Measurements from ENCODE around the gene SIGLEC7. TPM values are rescaled to one million over a fixed set of nuclear protein-coding genes. Genes with fewer than 3 reads are reported as not detected.
"Not testable (repeated sequence)": the region's sequence is repeated elsewhere in the genome, so short reads cannot be mapped to it uniquely, and the experiment has no call there.

The SIGLEC7 gene
- polyA plus RNA-seq, 1 donor, result 1.8 TPM

DNA sequence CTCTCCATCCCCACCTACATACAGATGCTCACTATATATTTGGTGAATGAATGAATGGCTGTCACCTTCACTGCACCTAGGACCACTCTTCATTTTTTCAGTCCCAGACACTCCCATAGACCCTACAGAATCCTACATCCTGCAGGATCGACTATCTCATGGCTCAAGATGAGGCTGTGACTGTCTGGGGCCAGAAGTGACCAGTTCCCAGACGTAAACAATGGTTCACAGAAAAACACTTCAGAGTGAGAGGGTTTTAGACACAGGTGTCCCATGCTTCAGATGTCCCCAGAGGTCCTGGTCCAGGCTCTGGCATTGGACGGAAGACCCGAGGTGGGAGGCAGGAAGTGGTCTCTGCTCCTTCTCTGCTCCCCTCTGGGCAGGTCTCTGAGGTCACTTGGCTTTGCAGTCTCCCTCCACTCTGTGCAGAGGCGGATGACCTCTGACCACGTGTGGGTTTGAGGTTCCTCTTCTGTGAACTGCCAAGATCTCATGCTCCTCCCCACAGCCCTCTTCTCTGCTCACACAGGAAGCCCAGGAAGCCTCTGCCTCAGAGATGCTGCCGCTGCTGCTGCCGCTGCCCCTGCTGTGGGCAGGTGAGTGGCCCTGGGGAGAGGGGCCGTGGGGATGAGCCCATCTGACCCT, 24.9 kb downstream of the SIGLEC7 start:
- Histone ChIP-seq H3K36me3 (ENCODE audit: control insufficient read depth, insufficient read depth, low read length) (no peaks in the 10 kb centered on the region), H3K4me1 (ENCODE audit: control insufficient read depth, insufficient read depth, low read length) (no peaks in the 10 kb centered on the region), H3K27ac (ENCODE audit: low read length) (no peak overlapping the region), H3K4me3 (ENCODE audit: low read length) (no peak overlapping the region), H3K27me3 (ENCODE audit: control insufficient read depth, insufficient read depth, low read length) (no peaks in the 10 kb centered on the region), H3K9me3 (ENCODE audit: control insufficient read depth, low read depth, low read length) (no peaks in the 10 kb centered on the region)
- no CpG with 5 or more reads among the region's 9 CpGs for WGBS (ENCODE audit: insufficient coverage, low lambda C conversion rate)
- DNase-seq, result peak in 1 of 2 donors; percentile 23

DNA sequence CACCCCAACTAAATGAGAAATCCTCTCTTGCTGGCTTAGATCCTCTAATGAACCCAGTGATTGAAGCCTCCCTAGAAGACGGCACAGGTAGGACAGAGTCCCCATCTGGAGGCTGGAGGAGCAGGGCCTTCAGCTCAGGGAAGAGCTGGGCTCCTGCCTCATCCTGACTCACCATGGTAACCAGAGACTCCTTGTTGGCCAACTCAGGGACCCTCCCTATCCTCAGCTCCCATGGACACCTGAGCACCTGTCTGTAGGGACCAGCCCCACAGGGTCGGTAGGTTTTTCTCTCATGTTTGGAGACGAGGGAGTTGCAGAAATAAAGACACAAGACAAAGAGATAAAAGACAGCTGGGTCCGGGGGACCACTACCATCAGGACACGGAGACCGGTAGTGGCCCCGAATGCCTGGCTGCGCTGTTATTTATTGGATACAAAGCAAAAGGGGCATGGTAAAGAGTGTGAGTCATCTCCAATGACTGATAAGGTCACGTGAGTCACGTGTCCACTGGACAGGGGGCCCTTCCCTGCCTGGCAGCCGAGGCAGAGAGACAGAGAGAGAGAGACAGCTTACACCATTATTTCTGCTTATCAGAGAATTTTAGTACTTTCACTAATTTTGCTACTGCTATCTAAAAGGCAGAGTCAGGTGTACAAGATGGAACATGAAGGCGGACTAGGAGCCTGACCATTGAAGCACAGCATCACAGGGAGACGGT, 26.6 kb downstream of the SIGLEC7 start:
- H3K27ac ChIP-seq (ENCODE audit: low read length), result no peak overlapping the region
- no peaks in the 10 kb centered on the region for H3K27me3 ChIP-seq (ENCODE audit: control insufficient read depth, insufficient read depth, low read length)
- H3K36me3 ChIP-seq (ENCODE audit: control insufficient read depth, insufficient read depth, low read length), result no peaks in the 10 kb centered on the region
- no CpG with 5 or more reads among the region's 13 CpGs for WGBS (ENCODE audit: insufficient coverage, low lambda C conversion rate)
- no peak overlapping the region for H3K4me3 ChIP-seq (ENCODE audit: low read length)
- no peak for DNase-seq
- H3K4me1 ChIP-seq (ENCODE audit: control insufficient read depth, insufficient read depth, low read length), result no peaks in the 10 kb centered on the region
- no peaks in the 10 kb centered on the region for H3K9me3 ChIP-seq (ENCODE audit: control insufficient read depth, low read depth, low read length)

DNA sequence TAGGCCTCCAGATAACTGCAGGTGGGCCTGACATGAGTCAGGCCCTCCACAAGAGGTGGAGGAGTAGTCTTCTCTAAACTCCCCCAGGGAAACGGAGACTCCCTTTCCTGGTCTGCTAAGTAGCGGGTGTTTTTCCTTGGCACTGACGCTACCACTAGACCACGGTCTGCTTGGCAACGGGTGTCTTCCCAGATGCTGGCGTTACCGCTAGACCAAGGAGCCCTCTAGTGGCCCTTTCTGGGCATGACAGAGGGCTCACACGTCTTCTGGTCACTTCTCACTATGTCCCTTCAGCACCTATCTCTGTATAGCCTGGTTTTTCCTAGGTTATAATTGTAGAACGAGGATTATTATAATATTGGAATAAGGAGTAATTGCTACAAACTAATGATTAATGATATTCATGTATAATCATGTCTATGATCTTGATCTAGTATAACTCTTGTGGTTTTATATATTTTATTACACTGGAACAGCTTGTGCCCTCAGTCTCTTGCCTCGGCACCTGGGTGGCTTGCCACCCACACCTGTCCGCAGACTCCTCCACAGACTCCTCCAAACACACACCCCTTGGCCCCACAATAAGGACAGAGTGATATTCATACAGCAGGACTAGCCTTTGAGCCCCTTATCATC, 27.3 kb downstream of the SIGLEC7 start:
- not testable (repeated sequence) for H3K27ac ChIP-seq (ENCODE audit: low read length); H3K4me3 ChIP-seq (ENCODE audit: low read length); H3K4me1 ChIP-seq (ENCODE audit: control insufficient read depth, insufficient read depth, low read length); H3K9me3 ChIP-seq (ENCODE audit: control insufficient read depth, low read depth, low read length); H3K27me3 ChIP-seq (ENCODE audit: control insufficient read depth, insufficient read depth, low read length); H3K36me3 ChIP-seq (ENCODE audit: control insufficient read depth, insufficient read depth, low read length)
- 63% methylated on average over 4 of the region's 11 CpGs for WGBS (ENCODE audit: insufficient coverage, low lambda C conversion rate)
- peak in 1 of 2 donors; percentile 9 for DNase-seq

DNA sequence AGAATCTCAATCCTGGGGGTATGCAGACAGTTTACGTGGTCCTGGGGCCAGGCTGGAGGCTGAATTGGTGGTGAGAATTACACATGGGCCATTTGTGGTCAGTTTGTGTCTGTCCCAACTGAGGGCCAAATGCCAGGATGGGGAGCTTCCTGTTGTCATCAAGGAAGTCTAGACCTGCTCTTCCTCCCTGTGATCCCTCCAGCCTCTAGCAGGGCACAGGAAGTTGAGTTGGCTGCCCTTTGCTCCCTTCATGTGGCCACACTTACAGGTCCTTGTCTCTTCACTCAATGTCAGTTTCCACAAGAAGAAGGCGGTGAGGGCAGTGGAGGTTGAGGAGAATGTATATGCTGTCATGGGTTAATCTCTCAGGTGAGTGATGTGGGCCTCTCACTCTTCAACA, 30.1 kb downstream of the SIGLEC7 start:
- H3K4me3 ChIP-seq (ENCODE audit: low read length), result no peak overlapping the region

DNA sequence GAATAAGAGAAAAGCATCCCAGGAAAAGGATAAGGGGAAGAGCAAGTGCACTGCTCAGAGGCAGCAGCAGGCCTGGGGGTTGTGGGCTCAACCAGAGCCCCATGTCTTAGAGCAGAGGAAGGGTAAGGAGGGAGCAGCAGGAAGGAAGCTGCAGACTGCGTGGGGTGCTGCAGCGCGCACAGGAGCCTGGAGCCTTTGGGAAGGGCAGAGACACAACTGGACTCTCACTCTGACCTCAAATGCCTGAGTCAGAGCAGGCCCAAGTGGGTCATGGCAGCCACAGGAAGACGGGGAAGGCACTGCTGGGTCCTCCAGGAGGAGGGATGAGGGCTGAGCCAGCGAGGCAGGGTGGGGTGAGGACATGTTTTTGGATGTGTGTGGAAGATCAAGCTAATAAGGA, 31.6 kb downstream of the SIGLEC7 start:
- Histone ChIP-seq H3K9me3 (ENCODE audit: control insufficient read depth, low read depth, low read length) (no peaks in the 10 kb centered on the region), H3K4me1 (ENCODE audit: control insufficient read depth, insufficient read depth, low read length) (no peaks in the 10 kb centered on the region), H3K27me3 (ENCODE audit: control insufficient read depth, insufficient read depth, low read length) (no peaks in the 10 kb centered on the region), H3K4me3 (ENCODE audit: low read length) (no peak overlapping the region), H3K36me3 (ENCODE audit: control insufficient read depth, insufficient read depth, low read length) (no peaks in the 10 kb centered on the region), H3K27ac (ENCODE audit: low read length) (no peak overlapping the region)
- DNase-seq, result no peak
- WGBS (ENCODE audit: insufficient coverage, low lambda C conversion rate), result no CpG with 5 or more reads among the region's 5 CpGs

More for the DNA sequence above, 30.1 kb downstream of the SIGLEC7 start:
- DNase-seq, result no peak
- H3K4me1 ChIP-seq (ENCODE audit: control insufficient read depth, insufficient read depth, low read length), result no peaks in the 10 kb centered on the region
- H3K36me3 ChIP-seq (ENCODE audit: control insufficient read depth, insufficient read depth, low read length), result no peaks in the 10 kb centered on the region
- no peaks in the 10 kb centered on the region for H3K27me3 ChIP-seq (ENCODE audit: control insufficient read depth, insufficient read depth, low read length)
- H3K27ac ChIP-seq (ENCODE audit: low read length), result no peak overlapping the region
- H3K9me3 ChIP-seq (ENCODE audit: control insufficient read depth, low read depth, low read length), result no peaks in the 10 kb centered on the region
- no CpG with 5 or more reads among the region's 2 CpGs for WGBS (ENCODE audit: insufficient coverage, low lambda C conversion rate)

DNA sequence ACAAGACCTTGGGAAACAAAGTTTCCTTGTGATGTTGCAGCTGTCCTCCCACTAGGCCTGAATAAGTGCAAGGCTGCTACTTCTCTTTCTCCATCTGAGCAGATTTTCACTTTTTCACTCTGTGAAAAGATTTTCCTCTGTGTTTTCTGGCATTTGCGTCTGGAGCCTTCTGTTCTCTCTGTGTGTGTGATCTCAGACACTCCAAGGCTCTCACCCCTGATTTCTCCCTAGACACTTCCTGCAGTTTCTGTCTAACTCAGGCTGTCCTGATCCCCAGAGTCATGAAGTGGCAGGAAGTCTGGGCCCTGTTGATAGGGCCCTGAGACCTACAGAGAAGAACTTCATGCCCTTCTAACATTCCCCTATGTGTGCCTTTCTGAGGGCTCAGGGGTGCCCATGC, 37.2 kb downstream of the SIGLEC7 start:
- no peaks in the 10 kb centered on the region for H3K9me3 ChIP-seq (ENCODE audit: control insufficient read depth, low read depth, low read length)
- no peak overlapping the region for H3K4me3 ChIP-seq (ENCODE audit: low read length)
- peaks cover 3% of the 10 kb centered on the region for H3K27me3 ChIP-seq (ENCODE audit: control insufficient read depth, insufficient read depth, low read length)
- H3K36me3 ChIP-seq (ENCODE audit: control insufficient read depth, insufficient read depth, low read length), result no peaks in the 10 kb centered on the region
- no peak for DNase-seq
- H3K4me1 ChIP-seq (ENCODE audit: control insufficient read depth, insufficient read depth, low read length), result no peaks in the 10 kb centered on the region
- no CpG with 5 or more reads among the region's 1 CpG for WGBS (ENCODE audit: insufficient coverage, low lambda C conversion rate)
- H3K27ac ChIP-seq (ENCODE audit: low read length), result no peak overlapping the region

DNA sequence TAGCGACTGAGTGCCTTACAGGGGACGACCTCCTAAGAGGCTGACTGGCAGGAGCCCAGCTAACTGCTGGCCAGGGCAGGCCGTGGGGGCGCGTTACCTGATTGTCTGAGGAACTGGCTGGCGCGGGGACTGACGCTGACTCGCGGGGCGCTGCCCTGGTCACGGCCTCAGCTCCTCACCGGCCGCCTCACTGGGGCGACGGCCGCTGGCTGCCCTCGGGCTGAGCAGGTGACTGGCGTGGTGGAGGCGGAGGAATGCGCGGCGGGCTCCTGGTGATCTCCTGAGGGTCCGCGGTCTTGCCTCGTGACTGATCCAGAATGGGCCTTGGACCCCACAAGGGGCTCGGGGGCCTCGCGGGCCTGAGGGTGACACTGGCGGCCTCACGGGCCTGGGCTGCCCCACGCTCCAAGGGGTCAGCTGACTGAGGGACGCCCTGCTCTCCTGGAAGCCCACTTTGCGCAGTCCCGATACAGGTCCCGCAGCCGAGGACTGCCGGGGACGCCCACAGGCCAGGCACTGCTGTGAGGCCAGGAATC, 39.3 kb downstream of the SIGLEC7 start:
- Histone ChIP-seq H3K27ac (ENCODE audit: low read length) (no peak overlapping the region), H3K27me3 (ENCODE audit: control insufficient read depth, insufficient read depth, low read length) (peaks cover 4% of the 10 kb centered on the region), H3K36me3 (ENCODE audit: control insufficient read depth, insufficient read depth, low read length) (no peaks in the 10 kb centered on the region), H3K9me3 (ENCODE audit: control insufficient read depth, low read depth, low read length) (no peaks in the 10 kb centered on the region), H3K4me3 (ENCODE audit: low read length) (no peak overlapping the region), H3K4me1 (ENCODE audit: control insufficient read depth, insufficient read depth, low read length) (no peaks in the 10 kb centered on the region)
- WGBS (ENCODE audit: insufficient coverage, low lambda C conversion rate), result no CpG with 5 or more reads among the region's 39 CpGs
- DNase-seq, result no peak

DNA sequence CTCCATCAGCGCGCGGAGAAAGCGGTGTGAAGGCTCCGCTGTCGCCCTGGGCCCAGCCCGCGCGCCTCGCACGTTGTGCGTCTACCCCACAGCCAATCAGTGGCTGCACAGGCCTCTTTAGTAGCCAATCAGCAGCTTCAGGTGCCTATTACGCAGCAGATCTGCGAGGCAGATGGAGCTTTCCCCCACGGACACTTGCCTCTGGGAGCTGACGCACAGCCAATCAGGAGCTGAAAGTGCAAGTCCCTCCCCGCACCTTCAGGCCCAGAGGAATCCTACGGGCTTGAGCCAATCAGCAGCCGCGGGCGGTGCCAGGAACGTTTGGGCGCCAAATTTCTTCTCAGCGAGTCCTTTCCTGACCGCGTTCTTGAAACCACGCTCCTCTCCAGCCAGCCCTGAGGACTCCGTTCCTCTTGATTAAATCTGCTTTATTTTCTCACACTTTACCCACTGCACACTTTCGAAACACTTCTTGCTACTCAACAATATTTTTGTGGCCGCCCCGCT, 39.9 kb downstream of the SIGLEC7 start:
- WGBS (ENCODE audit: insufficient coverage, low lambda C conversion rate), result 100% methylated on average over 1 of the region's 31 CpGs
- H3K4me1 ChIP-seq (ENCODE audit: control insufficient read depth, insufficient read depth, low read length), result no peaks in the 10 kb centered on the region
- H3K9me3 ChIP-seq (ENCODE audit: control insufficient read depth, low read depth, low read length), result no peaks in the 10 kb centered on the region
- H3K27me3 ChIP-seq (ENCODE audit: control insufficient read depth, insufficient read depth, low read length), result peaks cover 4% of the 10 kb centered on the region
- no peaks in the 10 kb centered on the region for H3K36me3 ChIP-seq (ENCODE audit: control insufficient read depth, insufficient read depth, low read length)
- H3K27ac ChIP-seq (ENCODE audit: low read length), result no peak overlapping the region
- no peak for DNase-seq
- no peak overlapping the region for H3K4me3 ChIP-seq (ENCODE audit: low read length)

DNA sequence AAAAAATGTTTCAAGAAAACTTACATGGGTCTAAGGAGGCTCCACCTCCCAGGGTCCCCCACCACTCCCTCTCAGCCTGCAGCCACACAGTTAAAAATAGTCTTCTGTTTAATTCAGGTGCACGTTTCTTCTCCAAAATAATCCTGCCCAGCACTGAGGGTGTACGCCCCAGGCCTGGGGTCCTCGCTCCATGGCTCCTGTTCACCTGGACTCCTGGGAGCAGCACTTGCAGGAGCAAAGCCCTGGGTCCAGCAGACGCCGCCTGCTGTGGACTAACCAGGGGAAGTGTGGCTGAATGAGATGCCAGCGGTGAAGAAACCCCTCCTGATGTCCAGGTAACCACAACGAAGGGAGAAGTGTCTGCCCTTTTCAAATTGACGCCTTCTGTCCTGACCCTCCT, 41.5 kb downstream of the SIGLEC7 start:
- H3K9me3 ChIP-seq (ENCODE audit: control insufficient read depth, low read depth, low read length), result no peaks in the 10 kb centered on the region
- WGBS (ENCODE audit: insufficient coverage, low lambda C conversion rate), result no CpG with 5 or more reads among the region's 8 CpGs
- H3K4me1 ChIP-seq (ENCODE audit: control insufficient read depth, insufficient read depth, low read length), result no peaks in the 10 kb centered on the region

DNA sequence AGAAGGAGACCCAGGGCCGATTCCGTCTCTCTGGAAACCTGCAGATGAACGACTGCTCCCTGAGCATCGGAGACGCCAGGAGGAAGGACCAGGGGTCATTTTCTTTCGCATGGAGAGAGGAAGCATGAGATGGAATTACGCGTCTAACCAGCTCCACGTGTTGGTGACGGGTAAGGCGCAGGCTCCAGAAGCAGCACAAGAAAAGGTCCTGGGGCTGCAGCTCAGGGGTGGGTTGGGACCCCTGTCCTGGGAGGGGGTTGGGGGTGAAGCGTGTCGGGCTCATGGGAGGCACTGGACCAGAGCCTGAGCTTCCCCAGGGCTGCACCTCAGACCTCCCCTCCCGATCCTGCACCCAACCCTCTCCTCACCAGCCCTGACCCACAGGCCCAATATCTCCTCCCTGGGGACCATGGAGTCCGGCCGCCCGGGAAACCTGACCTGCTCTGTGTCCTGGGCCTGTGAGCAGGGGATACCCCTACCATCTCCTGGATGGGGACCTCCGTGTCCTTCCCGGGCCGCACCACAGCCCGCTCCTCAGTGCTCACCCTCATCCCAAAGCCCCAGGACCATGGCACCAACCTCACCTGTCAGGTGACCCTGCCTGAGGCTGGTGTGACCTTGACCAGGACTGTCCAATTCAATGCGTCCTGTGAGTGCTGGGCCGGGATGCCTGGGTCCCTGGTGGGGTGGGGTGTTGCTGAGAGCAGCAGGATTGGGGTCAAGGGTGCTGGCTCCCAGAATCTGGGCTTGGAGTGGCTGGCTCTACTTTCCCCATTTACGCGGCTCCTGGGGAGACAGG, 43.2 kb downstream of the SIGLEC7 start:
- no peaks in the 10 kb centered on the region for H3K4me1 ChIP-seq (ENCODE audit: control insufficient read depth, insufficient read depth, low read length)
- no peak overlapping the region for H3K4me3 ChIP-seq (ENCODE audit: low read length)
- H3K36me3 ChIP-seq (ENCODE audit: control insufficient read depth, insufficient read depth, low read length), result no peaks in the 10 kb centered on the region
- H3K27ac ChIP-seq (ENCODE audit: low read length), result no peak overlapping the region
- peaks cover 4% of the 10 kb centered on the region for H3K27me3 ChIP-seq (ENCODE audit: control insufficient read depth, insufficient read depth, low read length)
- no CpG with 5 or more reads among the region's 25 CpGs for whole genome bisulfite sequencing (ENCODE audit: insufficient coverage, low lambda C conversion rate)
- DNase-seq, result no peak
- H3K9me3 ChIP-seq (ENCODE audit: control insufficient read depth, low read depth, low read length), result no peaks in the 10 kb centered on the region

More for the DNA sequence above, 41.5 kb downstream of the SIGLEC7 start:
- peaks cover 4% of the 10 kb centered on the region for H3K27me3 ChIP-seq (ENCODE audit: control insufficient read depth, insufficient read depth, low read length)
- DNase-seq, result no peak
- no peak overlapping the region for H3K27ac ChIP-seq (ENCODE audit: low read length)
- no peak overlapping the region for H3K4me3 ChIP-seq (ENCODE audit: low read length)
- H3K36me3 ChIP-seq (ENCODE audit: control insufficient read depth, insufficient read depth, low read length), result no peaks in the 10 kb centered on the region
